Ovary (tissue), 9 donors: Measurements from ENCODE around the gene TMEM63C. TPM values are rescaled to one million over a fixed set of nuclear protein-coding genes. Genes with fewer than 3 reads are reported as not detected.

Experiments
- DNase-seq, 5 donors: peaks; one replicate each; pipeline ENCODE4 v3.0.0-alpha.2; 2019 to 2020
- H3K27ac ChIP-seq, 2 donors: fragments of 200-600 bp; one replicate each; pipeline versions ENCODE4 v1.5.1 to v1.8.0; 2019 to 2022
- H3K27me3 ChIP-seq: fragments of 200-600 bp; one replicate; pipeline ENCODE4 v1.8.0; 2022
- H3K36me3 ChIP-seq: fragments of 200-600 bp; sonication (generic); one replicate; pipeline ENCODE4 v1.5.1; 2019
- H3K4me1 ChIP-seq: one replicate; pipeline ENCODE4 v1.8.1; 2013; ENCODE audit warnings: mild to moderate bottlenecking, moderate library complexity; ENCODE audit not compliant: insufficient read depth
- H3K4me3 ChIP-seq: fragments of 200-600 bp; sonication (generic); one replicate; pipeline ENCODE4 v1.5.1; 2017
- H3K9me3 ChIP-seq, 2 donors: fragments of 200-600 bp in 1 of 2; sonication (generic) in 1 of 2; one replicate each; pipeline versions ENCODE4 v1.5.1 to v1.8.1; 2013 to 2019; ENCODE audit warnings: mild to moderate bottlenecking in 1 of 2, moderate library complexity in 1 of 2
- EP300 ChIP-seq: sonication (generic); formaldehyde crosslinking; IDR thresholded peaks from one replicate; pipeline ENCODE4 v1.6.1; 2017; ENCODE audit warnings: antibody characterized with exemption
- POLR2A ChIP-seq: fragments of 450-650 bp; IDR thresholded peaks from one replicate; pipeline ENCODE4 v1.6.1; 2017; ENCODE audit warnings: antibody characterized with exemption, mild to moderate bottlenecking, moderate library complexity
- WGBS, 3 donors: extraction: QIAGEN DNeasy Blood & Tissue Kit in 1 of 3; methylation state at CpG; one replicate each; pipeline versions ENCODE4 v1.1.5 to v1.1.7; 2013 to 2017; 5-methylcytosine and 5-hydroxymethylcytosine counted together
- intact Hi-C, 4 donors: fragments of 100-400 bp; cut with DNase I; formaldehyde crosslinking; loops; one replicate each; pipeline versions ENCODE4 v1.11.0 to v1.15.1; 2022 to 2023
- polyA plus RNA-seq, 2 donors: library from polyadenylated mRNA; stranded (reverse); fragments of 200-250 nt in 1 of 2; fragments of 350-450 nt in 1 of 2; fragmentation: Illumina TruSeq in 1 of 2; extraction: RNeasy Lipid Tissue Mini Kit (QIAGEN cat#74804) in 1 of 2; gene quantifications; one replicate each; pipeline ENCODE4 v1.2.3, GENCODE V29; 2013 to 2014
- total RNA-seq, 7 donors: library from RNA; depleted of rRNA in 2 of 7; stranded (reverse); fragments of >200 nt in 2 of 7; fragmentation: NEBNext Ultra II Directional in 3 of 7; extraction: Animal tissue kit (Norgen Biotek cat#: 25700) in 3 of 7; gene quantifications; one replicate each; pipeline versions ENCODE4 v1.1.0 to v1.2.4, GENCODE V29; 2016 to 2023
- TF ChIP-seq, protein P1 (sequence below), 3 donors: fragments of 450-650 bp in 2 of 3; fragments of 200-600 bp in 1 of 3; IDR thresholded peaks; one replicate each; pipeline versions ENCODE4 v1.5.1 to v1.8.0; 2016 to 2022; ENCODE audit warnings: antibody characterized with exemption in 3 of 3, mild to moderate bottlenecking in 1 of 3
- donor health status: DM: no; HTN: no; CAD: no; lungs with moderate emphysema.
- donor health status: DM: no; HTN: no; CAD: no.
- donor health status: Bipolar disorder and iron deficiency.
- donor health status: DM: yes; HTN: yes; CAD: no.
- donor health status: DM: no; HTN: no; CAD: no.
- donor health status: DM: yes; HTN: yes; CAD: no.

The TMEM63C gene
- total and polyA plus RNA-seq, 9 donors = 0.16 to 1.7 (median 0.25) TPM; not detected in 1

- Histone ChIP-seq H3K27ac (peak overlapping the region in 1 of 2 donors; percentile 8), H3K4me1 (peaks cover 7% of the 10 kb centered on the region), H3K4me3 (no peak overlapping the region), H3K36me3 (no peaks in the 10 kb centered on the region), H3K9me3 (no peaks in the 10 kb centered on the region), H3K27me3 (no peaks in the 10 kb centered on the region)
- DNase-seq = peak; percentile 47 to 88 (median 75)
- intact Hi-C loops = loop anchor here in 1 of 4 donors (10.0 kb wide), 1 partner anchor 259 kb away; no protein-coding TSS in a partner anchor
- WGBS, 3 donors = 13 to 19% (median 15%) methylated on average over 13 of the region's 13 CpGs
- TF ChIP-seq EP300 = no peak
- TF ChIP-seq, protein P1, sequence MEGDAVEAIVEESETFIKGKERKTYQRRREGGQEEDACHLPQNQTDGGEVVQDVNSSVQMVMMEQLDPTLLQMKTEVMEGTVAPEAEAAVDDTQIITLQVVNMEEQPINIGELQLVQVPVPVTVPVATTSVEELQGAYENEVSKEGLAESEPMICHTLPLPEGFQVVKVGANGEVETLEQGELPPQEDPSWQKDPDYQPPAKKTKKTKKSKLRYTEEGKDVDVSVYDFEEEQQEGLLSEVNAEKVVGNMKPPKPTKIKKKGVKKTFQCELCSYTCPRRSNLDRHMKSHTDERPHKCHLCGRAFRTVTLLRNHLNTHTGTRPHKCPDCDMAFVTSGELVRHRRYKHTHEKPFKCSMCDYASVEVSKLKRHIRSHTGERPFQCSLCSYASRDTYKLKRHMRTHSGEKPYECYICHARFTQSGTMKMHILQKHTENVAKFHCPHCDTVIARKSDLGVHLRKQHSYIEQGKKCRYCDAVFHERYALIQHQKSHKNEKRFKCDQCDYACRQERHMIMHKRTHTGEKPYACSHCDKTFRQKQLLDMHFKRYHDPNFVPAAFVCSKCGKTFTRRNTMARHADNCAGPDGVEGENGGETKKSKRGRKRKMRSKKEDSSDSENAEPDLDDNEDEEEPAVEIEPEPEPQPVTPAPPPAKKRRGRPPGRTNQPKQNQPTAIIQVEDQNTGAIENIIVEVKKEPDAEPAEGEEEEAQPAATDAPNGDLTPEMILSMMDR (IDR thresholded peaks at IDR 0.05) = no peak
- no peak for TF ChIP-seq POLR2A
Measured at GRCh38 chr14:77296155-77296554, 114.6 kb downstream of the TMEM63C start.

DNA sequence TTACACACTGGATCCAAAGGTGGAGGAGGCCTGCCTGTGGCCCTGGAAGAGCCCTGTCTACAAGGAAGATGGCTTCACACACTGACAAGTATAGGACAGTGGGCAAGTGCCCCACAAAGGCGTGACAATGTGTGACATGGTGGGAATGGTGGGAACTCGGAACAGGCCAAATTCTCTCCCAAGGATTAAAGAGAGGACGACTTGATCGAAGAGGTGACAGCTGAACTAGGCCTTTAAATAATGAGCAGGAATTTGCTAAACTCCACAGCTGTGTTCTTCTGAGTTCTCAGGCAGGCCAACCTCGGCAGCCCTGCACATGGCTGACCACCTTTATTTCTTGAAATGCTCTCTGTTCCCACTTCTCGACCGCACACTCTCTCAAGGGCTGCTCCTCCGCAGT lies 115.3 kb downstream of the TMEM63C start:
- 80 to 85% (median 83%) methylated on average over 8 of the region's 8 CpGs for WGBS, 3 donors
- H3K27ac ChIP-seq = peak overlapping the region in 1 of 2 donors; percentile 8
- no peaks in the 10 kb centered on the region for H3K9me3 ChIP-seq
- no peak overlapping the region for H3K4me3 ChIP-seq
- intact Hi-C loops = loop anchor here in 1 of 4 donors (10.0 kb wide), 1 partner anchor 258 kb away; no protein-coding TSS in a partner anchor
- no peak for DNase-seq
- TF ChIP-seq EP300 = no peak
- TF ChIP-seq POLR2A = no peak
- TF ChIP-seq, protein P1 (IDR thresholded peaks at IDR 0.05) = no peak
- H3K27me3 ChIP-seq = no peaks in the 10 kb centered on the region
- peaks cover 7% of the 10 kb centered on the region for H3K4me1 ChIP-seq
- H3K36me3 ChIP-seq = no peaks in the 10 kb centered on the region

DNA sequence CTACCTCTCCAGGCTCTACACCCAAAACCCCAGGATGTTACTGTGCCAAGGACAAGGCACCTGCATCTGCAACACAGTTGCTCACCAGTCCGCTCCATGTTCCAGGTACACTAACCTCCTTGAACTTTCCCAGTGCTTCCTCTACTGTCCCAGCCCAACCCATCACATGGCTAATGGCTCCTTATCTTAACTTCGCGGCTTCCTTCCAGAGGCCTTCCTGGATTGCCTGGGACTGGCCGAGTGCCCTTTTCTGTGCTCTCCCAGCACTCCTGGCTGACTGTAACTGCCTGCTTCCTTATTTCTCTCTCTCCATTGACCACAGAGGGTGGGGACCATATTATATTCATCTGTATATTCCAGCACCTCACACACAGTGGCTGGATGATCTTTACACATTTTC lies 118.2 kb downstream of the TMEM63C start:
- Histone ChIP-seq H3K4me3 (no peak overlapping the region), H3K27ac (no peak overlapping the region), H3K9me3 (no peaks in the 10 kb centered on the region), H3K27me3 (no peaks in the 10 kb centered on the region), H3K4me1 (peaks cover 7% of the 10 kb centered on the region), H3K36me3 (no peaks in the 10 kb centered on the region)
- intact Hi-C loops = loop anchor here in 1 of 4 donors (10.0 kb wide), 1 partner anchor 255 kb away; no protein-coding TSS in a partner anchor
- DNase-seq = no peak
- no peak for TF ChIP-seq EP300
- no peak for TF ChIP-seq POLR2A
- TF ChIP-seq, protein P1 (IDR thresholded peaks at IDR 0.05) = no peak
- 86 to 88% (median 88%) methylated on average over 4 of the region's 4 CpGs for WGBS, 3 donors

DNA sequence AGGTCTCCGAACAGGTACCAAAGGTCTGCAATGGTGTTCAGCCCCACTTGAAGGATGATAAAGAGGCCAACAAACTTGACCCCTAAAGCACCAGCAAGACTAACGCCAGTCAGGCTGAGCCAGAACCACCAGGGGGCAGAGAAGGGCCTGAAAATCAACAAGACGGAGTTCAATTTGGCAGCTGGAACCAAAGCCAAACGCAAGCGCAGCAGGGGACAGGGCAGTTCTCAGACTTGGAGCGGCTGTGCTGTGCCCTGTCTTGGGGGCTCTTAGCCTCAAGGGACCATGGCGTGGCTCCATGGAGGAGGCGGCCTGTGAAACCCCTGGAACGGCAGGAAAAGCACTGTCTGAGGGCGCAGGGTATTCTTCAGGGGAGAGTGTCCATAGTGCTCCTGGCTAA lies 119.5 kb downstream of the TMEM63C start:
- Histone ChIP-seq H3K4me1 (peaks cover 5% of the 10 kb centered on the region), H3K4me3 (no peak overlapping the region), H3K27me3 (no peaks in the 10 kb centered on the region), H3K27ac (no peak overlapping the region), H3K36me3 (no peaks in the 10 kb centered on the region), H3K9me3 (no peaks in the 10 kb centered on the region)
- DNase-seq = peak; percentile 77 to 86 (median 79)
- 32 to 34% (median 33%) methylated on average over 10 of the region's 10 CpGs for WGBS, 3 donors
- TF ChIP-seq POLR2A (no peak), EP300 (no peak)
- TF ChIP-seq, protein P1 (IDR thresholded peaks at IDR 0.05) = peak; percentile 52 to 60 (median 53)
- intact Hi-C loops = no loop called here
